ENCODE measurements around the gene KLHDC4.
"Not testable (repeated sequence)": the region's sequence is repeated elsewhere in the genome, so short reads cannot be mapped to it uniquely, and the experiment has no call there.

Gene KLHDC4

DNA sequence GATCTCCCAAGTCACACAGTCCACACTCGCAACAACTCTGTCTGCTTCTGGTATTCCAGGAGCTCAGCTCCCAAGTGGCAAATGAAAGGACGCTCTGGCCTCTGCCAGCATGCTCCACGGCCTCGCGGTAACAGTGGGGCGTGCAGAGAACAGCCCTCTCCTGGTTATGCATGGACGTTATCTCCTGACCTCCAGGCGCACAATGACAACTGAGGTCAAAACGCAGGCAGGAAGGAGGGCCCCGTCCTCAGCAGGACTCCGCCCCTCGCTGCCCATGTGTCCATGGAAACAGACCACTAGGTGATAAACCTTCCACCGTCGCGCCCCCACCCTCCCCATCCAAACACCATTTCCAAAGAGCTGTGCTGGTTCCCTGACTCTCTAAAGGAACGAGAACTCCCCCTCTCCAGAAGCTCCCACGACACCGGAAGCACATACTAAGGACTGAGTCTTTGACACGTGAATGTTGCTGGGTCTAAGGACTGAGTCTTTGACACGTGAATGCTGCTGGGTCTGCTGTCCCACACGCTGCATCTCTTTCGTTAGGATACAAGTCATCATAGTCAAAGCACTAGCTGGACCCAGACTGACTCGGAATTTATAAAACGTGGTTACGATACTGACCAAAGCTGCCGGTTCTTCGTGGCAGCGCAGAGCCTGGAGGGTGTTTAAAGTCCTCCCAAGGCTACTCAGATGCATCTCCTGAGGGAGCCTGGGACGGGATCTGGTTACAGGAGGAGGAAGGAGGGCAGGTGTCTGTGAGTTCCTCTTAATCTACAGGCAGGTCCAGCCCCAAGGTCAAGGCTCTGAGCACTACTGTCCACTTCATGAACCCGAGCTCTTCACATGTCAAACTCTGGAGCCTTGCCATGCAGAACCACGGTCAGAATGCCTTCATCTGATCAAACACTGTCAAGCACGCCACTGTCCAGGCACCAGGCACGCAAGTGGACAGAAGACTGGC lies 43.9 kb downstream of the KLHDC4 start:
- H3K4me3 ChIP-seq (IDR thresholded peaks at IDR 0.05; ENCODE audit: insufficient read depth, low read depth, low read length) = no peak overlapping the region
- H2AFZ ChIP-seq (ENCODE audit: low read depth) = no peak overlapping the region
- H4K20me1 ChIP-seq (ENCODE audit: insufficient read depth) = no peaks in the 10 kb centered on the region
- no peak overlapping the region for H3K4me2 ChIP-seq
- H3K27ac ChIP-seq = no peak overlapping the region
- no peak overlapping the region for H3K9ac ChIP-seq
- peaks cover 6% of the 10 kb centered on the region; the same call in 1 of the 2 replicates for H3K79me2 ChIP-seq (ENCODE audit: insufficient read depth, low read depth)
- no peaks in the 10 kb centered on the region for H3K36me3 ChIP-seq (ENCODE audit: insufficient read depth)
- no peaks in the 10 kb centered on the region for H3K27me3 ChIP-seq (ENCODE audit: insufficient read depth, low read depth)
- H3K4me1 ChIP-seq (ENCODE audit: low read depth, poor library complexity, severe bottlenecking) = peaks cover 3% of the 10 kb centered on the region
- TF ChIP-seq, protein P1, sequence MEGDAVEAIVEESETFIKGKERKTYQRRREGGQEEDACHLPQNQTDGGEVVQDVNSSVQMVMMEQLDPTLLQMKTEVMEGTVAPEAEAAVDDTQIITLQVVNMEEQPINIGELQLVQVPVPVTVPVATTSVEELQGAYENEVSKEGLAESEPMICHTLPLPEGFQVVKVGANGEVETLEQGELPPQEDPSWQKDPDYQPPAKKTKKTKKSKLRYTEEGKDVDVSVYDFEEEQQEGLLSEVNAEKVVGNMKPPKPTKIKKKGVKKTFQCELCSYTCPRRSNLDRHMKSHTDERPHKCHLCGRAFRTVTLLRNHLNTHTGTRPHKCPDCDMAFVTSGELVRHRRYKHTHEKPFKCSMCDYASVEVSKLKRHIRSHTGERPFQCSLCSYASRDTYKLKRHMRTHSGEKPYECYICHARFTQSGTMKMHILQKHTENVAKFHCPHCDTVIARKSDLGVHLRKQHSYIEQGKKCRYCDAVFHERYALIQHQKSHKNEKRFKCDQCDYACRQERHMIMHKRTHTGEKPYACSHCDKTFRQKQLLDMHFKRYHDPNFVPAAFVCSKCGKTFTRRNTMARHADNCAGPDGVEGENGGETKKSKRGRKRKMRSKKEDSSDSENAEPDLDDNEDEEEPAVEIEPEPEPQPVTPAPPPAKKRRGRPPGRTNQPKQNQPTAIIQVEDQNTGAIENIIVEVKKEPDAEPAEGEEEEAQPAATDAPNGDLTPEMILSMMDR (conservative IDR thresholded peaks at IDR 0.05; ENCODE audit: low read depth, low read length) = no peak

GRCh38 chr16:87720446-87720845 lies 45.3 kb downstream of the KLHDC4 start:
- Histone ChIP-seq H3K4me2 (no peak overlapping the region), H3K79me2 (ENCODE audit: insufficient read depth, low read depth) (peaks cover 6% of the 10 kb centered on the region; the same call in 1 of the 2 replicates), H3K27me3 (ENCODE audit: insufficient read depth, low read depth) (no peaks in the 10 kb centered on the region), H3K9ac (no peak overlapping the region), H2AFZ (ENCODE audit: low read depth) (no peak overlapping the region), H4K20me1 (ENCODE audit: insufficient read depth) (no peaks in the 10 kb centered on the region), H3K4me1 (ENCODE audit: low read depth, poor library complexity, severe bottlenecking) (peaks cover 3% of the 10 kb centered on the region), H3K4me3 (IDR thresholded peaks at IDR 0.05; ENCODE audit: insufficient read depth, low read depth, low read length) (no peak overlapping the region), H3K27ac (no peak overlapping the region), H3K36me3 (ENCODE audit: insufficient read depth) (no peaks in the 10 kb centered on the region)
- TF ChIP-seq, protein P1 (conservative IDR thresholded peaks at IDR 0.05; ENCODE audit: low read depth, low read length) = no peak

DNA sequence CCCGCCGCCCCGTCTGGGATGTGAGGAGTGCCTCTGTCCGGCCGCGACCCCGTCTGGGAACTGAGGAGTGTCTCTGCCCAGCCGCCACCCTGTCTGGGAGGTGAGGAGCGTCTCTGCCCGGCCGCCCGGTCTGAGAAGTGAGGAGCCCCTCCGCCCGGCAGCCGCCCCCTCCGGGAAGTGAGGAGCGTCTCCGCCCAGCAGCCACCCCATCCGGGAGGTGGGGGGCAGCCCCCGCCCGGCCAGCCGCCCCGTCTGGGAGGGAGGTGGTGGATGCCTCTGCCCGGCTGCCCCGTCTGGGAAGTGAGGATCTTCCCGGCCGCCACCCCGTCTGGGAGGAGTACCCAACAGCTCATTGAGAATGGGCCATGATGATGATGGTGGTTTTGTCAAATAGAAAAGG lies 47.0 kb downstream of the KLHDC4 start:
- H4K20me1 ChIP-seq (ENCODE audit: insufficient read depth); H3K4me2 ChIP-seq; H3K27ac ChIP-seq; H3K9ac ChIP-seq; H3K4me3 ChIP-seq (IDR thresholded peaks at IDR 0.05; ENCODE audit: insufficient read depth, low read depth, low read length); H3K36me3 ChIP-seq (ENCODE audit: insufficient read depth); H3K79me2 ChIP-seq (ENCODE audit: insufficient read depth, low read depth); H2AFZ ChIP-seq (ENCODE audit: low read depth); H3K4me1 ChIP-seq (ENCODE audit: low read depth, poor library complexity, severe bottlenecking); H3K27me3 ChIP-seq (ENCODE audit: insufficient read depth, low read depth): not testable (repeated sequence)

DNA sequence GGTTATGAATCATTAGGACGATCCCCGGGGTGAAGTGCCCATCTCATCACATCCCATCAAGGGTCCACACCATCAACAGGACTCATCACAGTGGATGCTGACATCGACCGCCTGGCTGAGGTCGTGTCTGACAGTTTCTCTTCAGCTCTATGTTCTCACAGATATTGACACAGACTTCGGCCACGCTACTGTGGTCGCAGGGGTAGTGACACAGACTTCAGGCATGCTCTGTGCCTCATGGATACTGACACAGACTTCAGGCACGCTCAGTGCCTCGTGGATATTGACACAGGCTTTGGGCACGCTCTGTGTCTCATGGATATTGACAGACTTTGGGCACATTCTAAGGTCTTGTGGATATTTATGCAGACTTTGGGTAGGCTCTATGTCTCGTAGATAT lies 50.1 kb downstream of the KLHDC4 start:
- Histone ChIP-seq H3K27ac (no peak overlapping the region), H2AFZ (ENCODE audit: low read depth) (no peak overlapping the region), H3K4me3 (IDR thresholded peaks at IDR 0.05; ENCODE audit: insufficient read depth, low read depth, low read length) (no peak overlapping the region), H3K27me3 (ENCODE audit: insufficient read depth, low read depth) (no peaks in the 10 kb centered on the region), H3K36me3 (ENCODE audit: insufficient read depth) (no peaks in the 10 kb centered on the region), H3K4me1 (ENCODE audit: low read depth, poor library complexity, severe bottlenecking) (no peaks in the 10 kb centered on the region), H4K20me1 (ENCODE audit: insufficient read depth) (no peaks in the 10 kb centered on the region), H3K79me2 (ENCODE audit: insufficient read depth, low read depth) (no peaks in the 10 kb centered on the region), H3K4me2 (no peak overlapping the region), H3K9ac (no peak overlapping the region)
- TF ChIP-seq, protein P1 (conservative IDR thresholded peaks at IDR 0.05; ENCODE audit: low read depth, low read length) = no peak

- H3K9ac ChIP-seq = no peak overlapping the region
- H4K20me1 ChIP-seq (ENCODE audit: insufficient read depth) = no peaks in the 10 kb centered on the region
- H3K4me2 ChIP-seq = no peak overlapping the region
- no peaks in the 10 kb centered on the region for H3K79me2 ChIP-seq (ENCODE audit: insufficient read depth, low read depth)
- TF ChIP-seq, protein P1 (conservative IDR thresholded peaks at IDR 0.05; ENCODE audit: low read depth, low read length) = no peak
- H3K4me1 ChIP-seq (ENCODE audit: low read depth, poor library complexity, severe bottlenecking) = no peaks in the 10 kb centered on the region
- H3K27ac ChIP-seq = no peak overlapping the region
- no peak overlapping the region for H3K4me3 ChIP-seq (IDR thresholded peaks at IDR 0.05; ENCODE audit: insufficient read depth, low read depth, low read length)
- H2AFZ ChIP-seq (ENCODE audit: low read depth) = no peak overlapping the region
- H3K27me3 ChIP-seq (ENCODE audit: insufficient read depth, low read depth) = no peaks in the 10 kb centered on the region
- H3K36me3 ChIP-seq (ENCODE audit: insufficient read depth) = no peaks in the 10 kb centered on the region
These were observed 50.6 kb downstream of the KLHDC4 start for GRCh38 chr16:87715231-87715630.

Measured in KMS-11 (cell line).